Islet precursor cell (in vitro differentiated cells): ENCODE results near the gene FAM241B.

ENCODE experiments used
- DNase-seq: peaks from one replicate; pipeline ENCODE4 v3.0.0-alpha.2; 2018

Gene FAM241B

GRCh38 chr10:69634759-69635425 is 4.8 kb downstream of the FAM241B start:
- DNase-seq: peak; percentile 48

GRCh38 chr10:69635428-69636272 is 5.6 kb downstream of the FAM241B start:
- DNase-seq: peak; percentile 52

GRCh38 chr10:69636273-69636575 is 6.2 kb downstream of the FAM241B start:
- peak; percentile 46 for DNase-seq

GRCh38 chr10:69636626-69637605 is 6.9 kb downstream of the FAM241B start:
- DNase-seq: peak; percentile 64

GRCh38 chr10:69638642-69639041 is 8.6 kb downstream of the FAM241B start:
- DNase-seq: peak; percentile 26

- peak; percentile 79 for DNase-seq
Observed at GRCh38 chr10:69639291-69640195, 9.5 kb downstream of the FAM241B start.

- peak; percentile 26 for DNase-seq
Observed at GRCh38 chr10:69640196-69640980, 10.3 kb downstream of the FAM241B start.

- DNase-seq: no peak
Observed at GRCh38 chr10:69641261-69641980, 11.4 kb downstream of the FAM241B start.

- DNase-seq: no peak
Observed at GRCh38 chr10:69642747-69643146, 12.7 kb downstream of the FAM241B start.

GRCh38 chr10:69643779-69644657 is 14.0 kb downstream of the FAM241B start:
- no peak for DNase-seq

GRCh38 chr10:69644658-69645295 is 14.7 kb downstream of the FAM241B start:
- peak; percentile 86 for DNase-seq

GRCh38 chr10:69645296-69646184 is 15.5 kb downstream of the FAM241B start:
- DNase-seq: peak; percentile 29

- DNase-seq: peak; percentile 59
Observed at GRCh38 chr10:69646185-69647060, 16.4 kb downstream of the FAM241B start.

GRCh38 chr10:69647126-69647525 is 17.1 kb downstream of the FAM241B start:
- DNase-seq: peak; percentile 34

- DNase-seq: no peak
Observed at GRCh38 chr10:69647819-69648218, 17.8 kb downstream of the FAM241B start.

GRCh38 chr10:69648461-69648860 is 18.4 kb downstream of the FAM241B start:
- DNase-seq: no peak
